DMS153 (cell line): ENCODE results near the gene NSA2.
"Not testable (repeated sequence)": the region's sequence is repeated elsewhere in the genome, so short reads cannot be mapped to it uniquely, and the experiment has no call there.

Experiments
- DNase-seq: peaks from one replicate; lab custom pipeline; 2025; lab: John Stamatoyannopoulos, UW

The NSA2 gene

GRCh38 chr5:74766849-74767578 lies at the start of gene NSA2, which contains the start of gene GFM2:
Gene NSA2, plus strand, starts transcription at chr5:74767249. Its CDS starts 112 bp downstream, at chr5:74767361.
Gene GFM2, minus strand, starts transcription at chr5:74767117. Its CDS starts 3,375 bp downstream, at chr5:74763742.
- DNase-seq, result peak; percentile 68

GRCh38 chr5:74717596-74717995 lies 49.5 kb upstream of the NSA2 start:
- DNase-seq, result peak; percentile 41

- no peak for DNase-seq
Measured at GRCh38 chr5:74722271-74722670, 44.8 kb upstream of the NSA2 start.

DNA sequence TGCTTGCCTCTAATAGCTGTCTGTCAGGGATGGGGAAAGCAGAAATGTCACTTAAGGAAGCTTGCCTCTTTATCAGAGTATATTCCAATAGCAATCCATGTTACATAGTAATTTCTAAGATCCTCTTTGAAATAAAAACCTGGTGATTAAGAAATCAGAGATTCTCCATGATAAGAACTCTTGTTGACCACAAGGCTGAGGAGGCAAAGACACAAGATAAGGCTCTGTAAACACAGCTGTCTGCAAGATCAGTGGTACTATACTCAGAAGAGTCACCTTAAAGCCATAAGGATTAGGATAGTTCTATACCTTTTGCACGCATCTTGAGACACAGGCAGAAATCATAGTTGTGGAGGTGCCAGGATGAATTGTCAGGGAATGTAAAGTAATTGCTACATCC lies 41.7 kb upstream of the NSA2 start:
- DNase-seq, result no peak

GRCh38 chr5:74736759-74737158 lies 30.3 kb upstream of the NSA2 start:
- no peak for DNase-seq

DNA sequence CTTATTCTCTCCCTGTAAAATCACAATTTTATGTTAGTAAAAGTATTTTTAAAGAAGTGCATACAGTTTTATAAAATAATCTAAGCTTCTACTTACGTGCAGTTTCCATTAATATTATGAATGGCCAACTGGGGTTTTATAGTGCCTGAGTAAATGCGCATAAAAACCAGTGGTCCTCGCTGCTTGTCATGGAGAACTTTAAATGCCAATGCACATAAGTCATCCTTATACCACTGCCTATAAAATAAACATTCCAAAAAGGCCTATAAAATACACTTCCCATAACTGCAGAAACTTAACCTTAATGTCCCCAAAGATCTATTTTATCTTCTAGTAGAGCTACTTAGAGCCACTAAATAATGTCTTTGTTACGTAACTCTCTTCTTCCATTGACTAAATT lies 28.6 kb upstream of the NSA2 start:
- DNase-seq, result no peak

DNA sequence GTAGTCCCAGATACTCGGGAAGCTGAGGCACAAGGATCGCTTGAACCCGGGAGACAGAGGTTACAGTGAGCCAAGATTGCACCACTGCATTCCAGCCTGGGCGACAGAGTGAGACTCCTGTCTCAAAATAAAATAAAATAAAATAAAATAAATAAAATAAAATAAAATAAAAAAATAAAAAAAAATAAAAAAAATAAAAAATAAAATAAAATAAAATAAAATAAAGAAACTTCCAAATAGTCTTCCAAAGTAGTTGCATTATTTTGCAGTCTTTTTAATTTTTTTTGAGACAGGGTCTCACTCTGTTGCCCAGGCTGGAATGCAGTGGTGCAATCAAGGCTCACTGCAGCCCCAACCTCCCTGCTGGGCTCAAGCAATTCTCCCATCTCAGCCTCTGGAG lies 18.3 kb upstream of the NSA2 start:
- DNase-seq, result not testable (repeated sequence)

- DNase-seq, result no peak
Measured at GRCh38 chr5:74761241-74761640, 5.8 kb upstream of the NSA2 start.

DNA sequence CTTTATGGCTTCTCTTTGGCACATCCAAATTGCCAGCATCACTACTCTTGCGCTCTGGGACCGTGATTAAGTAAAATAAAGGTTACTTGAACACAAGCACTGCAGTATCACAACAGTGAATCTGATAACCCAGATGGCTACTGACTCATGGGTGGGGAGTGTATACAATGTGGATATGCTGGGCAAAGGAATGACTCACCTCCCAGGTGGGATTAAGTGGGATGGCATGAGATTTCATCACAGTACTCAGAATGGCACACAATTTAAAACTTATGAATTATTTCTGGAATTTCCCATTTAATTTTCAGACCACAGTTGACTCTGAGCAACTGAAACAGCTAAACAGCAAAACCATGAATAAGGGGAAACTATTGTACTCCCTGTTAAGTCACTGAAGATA lies 4.5 kb upstream of the NSA2 start:
- no peak for DNase-seq

DNA sequence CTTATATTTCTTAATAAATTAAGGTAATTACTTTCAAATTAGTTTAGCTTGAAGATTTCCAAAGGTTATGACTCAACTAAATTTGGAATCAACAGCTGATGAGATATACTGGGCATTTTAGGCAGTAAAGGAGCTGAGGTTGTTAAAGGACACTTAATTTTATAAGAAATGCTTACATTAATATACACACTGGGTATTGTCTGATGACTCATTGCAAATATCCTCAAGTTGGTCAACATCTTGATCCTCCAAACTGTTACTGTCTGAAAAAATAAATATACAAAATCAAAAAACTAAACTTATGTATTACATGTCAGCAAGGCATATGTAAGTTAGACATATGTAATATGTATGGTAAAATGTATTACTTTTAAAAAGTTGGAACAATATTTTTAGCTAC lies 3.5 kb upstream of the NSA2 start:
- no peak for DNase-seq

- DNase-seq, result peak; percentile 83
Measured at GRCh38 chr5:74765201-74765600, 1.8 kb upstream of the NSA2 start.

- no peak for DNase-seq
Measured at GRCh38 chr5:74765929-74766328, 1.1 kb upstream of the NSA2 start.

DNA sequence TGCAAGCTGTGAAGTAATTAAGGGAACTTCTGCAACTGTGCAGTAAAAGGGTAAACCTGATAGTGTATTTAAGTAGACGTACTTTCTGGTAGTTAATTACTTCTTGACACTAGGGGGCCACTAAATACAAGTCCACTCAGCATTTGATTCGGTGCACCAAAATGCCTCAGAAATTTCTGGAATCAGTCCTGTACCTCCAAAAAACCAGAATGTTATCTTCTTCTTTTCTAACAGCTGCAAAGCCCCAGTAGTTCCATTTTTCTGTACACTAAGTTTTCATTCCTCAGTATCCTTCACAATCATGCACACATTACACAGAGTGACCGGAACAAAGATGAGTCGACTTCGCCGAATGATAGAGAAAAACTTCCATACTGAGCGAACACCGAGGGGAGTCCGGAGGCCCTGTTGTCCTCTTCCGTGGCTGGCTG lies 616 bp upstream of the NSA2 start:
- DNase-seq, result no peak

DNA sequence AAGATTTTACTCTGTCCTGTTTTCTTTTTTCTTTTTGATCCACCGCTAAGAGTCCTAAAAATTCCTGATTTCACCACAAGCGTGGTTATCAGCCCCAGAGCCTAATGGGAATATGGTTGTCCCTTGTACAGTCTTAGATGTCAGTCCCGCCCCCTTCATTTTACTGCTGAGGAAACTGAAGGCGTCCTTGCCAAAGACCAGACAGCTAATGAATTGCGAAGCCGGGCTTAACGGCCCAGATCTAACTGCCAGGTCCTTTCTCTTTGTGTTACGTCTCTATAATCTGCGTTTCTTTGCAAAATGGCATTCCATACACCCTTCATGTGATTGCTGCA lies 497 bp downstream of the NSA2 start:
- DNase-seq, result no peak

GRCh38 chr5:74772359-74772758 lies 5.3 kb downstream of the NSA2 start:
- no peak for DNase-seq

DNA sequence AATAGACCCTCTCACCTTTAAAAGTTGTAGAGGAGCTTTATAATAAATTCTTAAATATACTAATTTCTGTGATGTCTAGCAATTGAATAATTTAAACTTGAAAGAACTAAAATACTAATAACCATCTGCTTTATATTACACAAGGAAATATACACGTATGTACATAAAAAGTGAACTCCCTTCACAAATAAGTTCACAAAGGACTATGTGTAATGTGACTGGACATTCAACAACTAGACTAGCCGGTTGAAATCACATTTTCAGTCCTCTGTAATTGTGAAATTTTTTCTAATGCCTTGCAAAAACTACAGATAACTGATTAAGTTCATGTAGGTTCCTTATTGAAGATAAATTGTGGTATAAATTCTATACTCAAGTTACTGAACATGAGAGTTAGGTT lies 11.6 kb downstream of the NSA2 start:
- no peak for DNase-seq

DNA sequence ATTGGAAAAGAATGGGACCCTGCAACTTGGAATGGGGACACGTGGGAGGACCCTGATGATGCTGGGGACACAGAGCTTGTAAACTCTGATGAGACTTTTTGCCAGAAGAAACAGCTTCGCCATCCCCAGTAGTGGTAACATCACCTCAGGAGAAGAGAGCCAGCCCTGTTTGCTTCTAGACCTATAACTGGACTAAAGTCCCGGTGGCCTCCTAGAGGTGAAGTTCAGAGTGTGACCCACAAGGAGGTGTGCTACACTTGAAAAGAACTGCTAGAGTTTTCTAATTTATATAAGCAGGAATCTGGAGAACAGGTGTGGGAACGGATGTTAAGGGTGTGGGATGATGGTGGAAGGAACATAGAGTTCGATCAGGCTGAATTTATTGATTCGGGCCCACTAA lies 19.8 kb downstream of the NSA2 start:
- DNase-seq, result no peak

DNA sequence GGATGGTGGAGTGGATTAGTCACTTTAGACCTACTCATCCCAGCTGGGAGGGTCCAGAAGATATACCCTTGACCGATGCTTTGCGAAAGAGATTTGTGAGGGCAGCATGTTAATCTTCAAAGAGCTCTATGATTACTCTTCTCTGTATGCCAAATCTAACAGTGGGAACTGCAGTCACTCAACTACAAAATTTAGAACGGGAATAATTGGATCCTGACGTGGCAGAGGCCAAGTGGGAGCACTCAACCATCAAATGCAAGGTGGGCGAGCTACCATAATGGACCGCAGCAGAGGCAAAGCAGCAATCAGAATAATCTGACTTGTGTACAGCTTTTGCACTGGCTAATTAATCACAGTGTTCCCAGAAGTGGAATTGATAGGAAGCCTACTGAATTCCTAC lies 20.4 kb downstream of the NSA2 start:
- DNase-seq, result no peak

- not testable (repeated sequence) for DNase-seq
Measured at GRCh38 chr5:74791669-74792068, 24.6 kb downstream of the NSA2 start.

DNA sequence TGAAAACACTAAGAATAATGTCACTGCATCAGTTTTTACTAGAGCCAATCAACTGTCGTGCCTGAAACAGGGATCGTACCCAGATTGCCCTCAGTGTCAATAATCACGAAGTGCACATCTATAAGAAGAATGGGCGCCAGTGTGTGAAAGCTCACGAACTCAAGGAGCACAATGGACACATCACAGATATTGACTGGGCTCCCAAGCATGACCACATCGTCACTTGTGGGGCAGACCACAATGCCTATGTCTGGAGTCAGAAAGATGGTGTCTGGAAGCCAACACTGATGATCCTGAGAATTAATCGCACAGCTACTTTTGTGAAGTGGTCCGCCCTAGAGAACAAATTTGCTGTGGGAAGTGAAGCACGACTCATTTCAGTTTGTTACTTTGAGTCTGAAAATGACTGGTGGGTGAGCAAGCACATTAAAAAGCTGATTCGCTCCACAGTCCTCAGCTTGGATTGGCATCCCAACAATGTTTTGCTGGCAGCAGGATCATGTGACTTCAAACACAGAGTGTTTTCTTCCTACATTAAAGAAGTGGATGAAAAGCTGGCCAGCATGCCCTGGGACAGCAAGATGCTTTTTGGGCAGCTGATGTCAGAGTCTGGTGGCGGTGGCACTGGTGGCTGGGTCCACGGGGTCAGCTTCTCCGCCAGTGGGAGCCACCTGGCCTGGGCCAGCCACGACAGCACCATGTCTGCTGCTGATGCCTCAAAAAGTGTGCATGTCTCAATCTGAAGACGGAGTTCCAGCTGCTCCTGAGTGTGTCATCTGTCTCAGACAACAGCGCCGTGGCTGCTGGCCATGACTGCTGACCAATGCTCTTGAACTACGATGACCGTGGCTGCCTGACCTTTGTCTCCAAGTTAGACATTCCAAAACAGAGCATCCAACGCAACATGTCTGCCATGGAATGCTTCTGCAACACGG lies 32.2 kb downstream of the NSA2 start:
- DNase-seq, result no peak

GRCh38 chr5:74801197-74801596 lies 34.1 kb downstream of the NSA2 start:
- no peak for DNase-seq

- DNase-seq, result no peak
Measured at GRCh38 chr5:74801941-74802340, 34.9 kb downstream of the NSA2 start.

GRCh38 chr5:74810915-74811314 lies 43.9 kb downstream of the NSA2 start:
- DNase-seq, result no peak
